IPS-18c (cell line): ENCODE measurements around the gene USP38.
"Not testable (repeated sequence)": the region's sequence is repeated elsewhere in the genome, so short reads cannot be mapped to it uniquely, and the experiment has no call there.

Experiments used
- H3K4me3 ChIP-seq: 2 replicates; pipeline ENCODE4 v1.7.0; 2013; ENCODE audit warnings: low read depth, mild to moderate bottlenecking, low read length, moderate library complexity; ENCODE audit not compliant: insufficient read depth
- H3K9me3 ChIP-seq: one replicate; pipeline ENCODE4 v1.6.1; 2013; ENCODE audit warnings: mild to moderate bottlenecking, low read length, moderate library complexity; ENCODE audit not compliant: control insufficient read depth, insufficient read depth

USP38 gene

DNA sequence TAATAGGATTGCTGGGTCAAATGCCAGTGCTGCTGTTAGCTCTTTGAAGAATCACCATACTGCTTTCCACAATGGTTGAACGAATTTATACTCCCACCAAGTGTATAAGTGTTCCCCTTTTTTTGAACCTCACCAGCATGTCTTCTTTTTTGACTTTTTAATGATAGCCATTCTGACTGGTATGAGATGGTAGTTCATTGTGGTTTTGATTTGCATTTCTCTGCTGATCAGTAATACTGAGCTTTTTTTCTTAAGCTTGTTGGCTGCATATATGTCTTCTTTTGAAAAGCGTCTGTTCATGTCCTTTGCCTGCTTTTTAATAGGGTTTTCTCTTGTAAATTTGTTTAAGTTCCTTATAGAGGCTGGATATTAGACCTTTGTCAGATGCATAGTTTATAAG, 14.8 kb downstream of the USP38 start:
- Histone ChIP-seq H3K9me3 (no peaks in the 10 kb centered on the region), H3K4me3 (no peak overlapping the region)

- no peak overlapping the region for H3K4me3 ChIP-seq
- no peaks in the 10 kb centered on the region for H3K9me3 ChIP-seq
These were observed 18.1 kb downstream of the USP38 start for GRCh38 chr4:143202824-143203223.

DNA sequence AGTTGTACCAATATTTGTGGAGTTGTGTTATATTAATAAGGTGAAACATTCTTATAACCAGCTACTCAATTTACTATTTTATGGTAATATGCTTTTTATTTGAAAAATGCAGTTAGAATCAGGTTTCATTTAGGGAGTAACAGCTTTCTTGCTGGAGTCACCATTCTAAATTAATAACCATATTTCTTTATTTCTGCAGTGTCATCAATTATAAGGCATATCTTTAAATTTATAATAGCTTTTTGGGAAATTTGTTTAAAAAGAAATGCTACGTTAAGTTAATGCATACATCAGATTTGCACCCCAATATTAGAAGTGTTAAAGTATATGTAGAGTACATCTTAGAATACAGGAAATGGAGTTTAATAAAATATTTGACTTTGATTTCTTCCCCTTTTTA, 18.9 kb downstream of the USP38 start:
- no peak overlapping the region for H3K4me3 ChIP-seq
- H3K9me3 ChIP-seq: no peaks in the 10 kb centered on the region

GRCh38 chr4:143207555-143207954, 22.8 kb downstream of the USP38 start:
- Histone ChIP-seq H3K9me3 (no peaks in the 10 kb centered on the region), H3K4me3 (no peak overlapping the region)

- Histone ChIP-seq H3K9me3 (no peaks in the 10 kb centered on the region), H3K4me3 (no peak overlapping the region)
These were observed 27.8 kb downstream of the USP38 start for GRCh38 chr4:143212566-143212965.

DNA sequence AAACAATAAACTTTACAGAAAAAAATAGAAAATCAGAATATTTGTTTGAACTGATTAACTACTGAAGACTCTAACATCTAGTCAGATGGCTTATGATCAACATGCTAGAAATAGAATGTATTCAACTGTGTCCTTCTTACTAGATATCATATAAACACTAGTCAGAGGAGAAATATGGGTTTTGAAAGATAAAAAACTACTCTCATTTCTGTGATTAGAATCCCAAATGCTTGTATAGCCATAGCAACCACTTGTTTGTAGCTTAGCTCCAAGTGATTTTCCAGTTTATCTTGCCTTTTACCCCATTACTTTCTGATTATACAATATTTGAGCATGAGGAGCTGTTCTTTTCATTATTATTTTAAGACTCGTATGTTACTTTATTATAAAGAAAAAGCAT, 31.2 kb downstream of the USP38 start:
- H3K4me3 ChIP-seq: no peak overlapping the region

DNA sequence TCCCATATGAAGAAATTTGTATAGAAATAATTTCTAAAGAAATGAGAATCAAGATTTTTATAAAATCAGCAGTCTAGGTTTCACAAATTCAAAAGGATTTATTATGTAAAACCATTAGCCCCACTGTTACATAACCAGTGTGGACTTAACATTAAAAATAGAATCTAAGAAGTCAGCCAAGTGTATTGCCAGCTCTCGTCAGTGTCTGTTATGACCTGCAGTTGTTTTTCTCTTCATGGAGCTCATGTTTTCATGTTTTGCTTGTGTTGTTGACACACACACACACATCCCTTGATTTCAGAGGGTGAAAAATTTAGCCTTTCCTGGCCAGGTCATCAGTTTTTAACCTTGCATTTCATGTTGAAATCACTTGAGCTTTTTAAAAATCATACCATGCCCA, 39.5 kb downstream of the USP38 start:
- Histone ChIP-seq H3K9me3 (no peaks in the 10 kb centered on the region), H3K4me3 (no peak overlapping the region)

More for the DNA sequence above, 31.2 kb downstream of the USP38 start:
- no peaks in the 10 kb centered on the region for H3K9me3 ChIP-seq

- no peak overlapping the region for H3K4me3 ChIP-seq
- H3K9me3 ChIP-seq: no peaks in the 10 kb centered on the region
These were observed 40.5 kb downstream of the USP38 start for GRCh38 chr4:143225167-143225566.

- no peaks in the 10 kb centered on the region for H3K9me3 ChIP-seq
- H3K4me3 ChIP-seq: no peak overlapping the region
These were observed 46.0 kb downstream of the USP38 start for GRCh38 chr4:143230683-143231082.

DNA sequence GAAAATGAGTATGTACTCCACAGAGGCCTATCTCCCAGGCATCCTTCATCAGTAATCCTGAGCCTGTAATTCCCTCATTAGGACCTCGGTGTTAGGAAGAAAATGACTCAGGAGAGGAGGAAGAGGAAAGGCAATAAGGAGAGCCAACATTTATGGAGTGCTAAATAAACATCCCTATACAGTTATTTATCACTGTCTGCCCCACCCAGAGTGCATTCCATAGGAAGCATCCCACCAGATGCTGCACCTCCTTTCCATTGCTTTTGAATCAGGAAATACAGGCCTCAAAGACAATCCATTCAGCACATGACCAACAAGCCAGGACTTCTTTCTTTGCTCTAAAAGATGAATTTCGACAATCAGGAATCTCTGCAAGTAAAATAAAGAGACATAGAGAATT, 47.6 kb downstream of the USP38 start:
- H3K4me3 ChIP-seq: no peak overlapping the region

DNA sequence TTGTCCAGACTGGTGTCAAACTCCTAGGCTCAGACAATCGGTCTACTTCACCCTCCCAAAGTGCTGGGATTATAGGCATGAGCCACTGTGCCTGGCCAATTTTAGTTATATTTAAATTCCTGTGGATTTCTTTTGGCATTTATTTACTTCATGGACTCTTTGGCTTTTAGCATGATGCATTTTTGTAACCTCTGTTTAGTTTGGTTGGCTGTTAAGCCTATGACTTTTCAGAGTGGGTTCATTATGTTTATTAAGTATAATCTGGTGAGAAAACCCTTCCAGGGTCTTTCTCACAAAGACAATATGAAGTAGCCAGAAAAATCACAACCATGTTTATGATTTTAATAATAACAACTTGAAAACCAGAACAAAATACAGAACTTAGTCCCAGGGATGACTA, 49.4 kb downstream of the USP38 start:
- Histone ChIP-seq H3K9me3 (no peaks in the 10 kb centered on the region), H3K4me3 (no peak overlapping the region)

More for the DNA sequence above, 47.6 kb downstream of the USP38 start:
- H3K9me3 ChIP-seq: no peaks in the 10 kb centered on the region

GRCh38 chr4:143237195-143237594, 52.5 kb downstream of the USP38 start:
- not testable (repeated sequence) for H3K9me3 ChIP-seq, H3K4me3 ChIP-seq

DNA sequence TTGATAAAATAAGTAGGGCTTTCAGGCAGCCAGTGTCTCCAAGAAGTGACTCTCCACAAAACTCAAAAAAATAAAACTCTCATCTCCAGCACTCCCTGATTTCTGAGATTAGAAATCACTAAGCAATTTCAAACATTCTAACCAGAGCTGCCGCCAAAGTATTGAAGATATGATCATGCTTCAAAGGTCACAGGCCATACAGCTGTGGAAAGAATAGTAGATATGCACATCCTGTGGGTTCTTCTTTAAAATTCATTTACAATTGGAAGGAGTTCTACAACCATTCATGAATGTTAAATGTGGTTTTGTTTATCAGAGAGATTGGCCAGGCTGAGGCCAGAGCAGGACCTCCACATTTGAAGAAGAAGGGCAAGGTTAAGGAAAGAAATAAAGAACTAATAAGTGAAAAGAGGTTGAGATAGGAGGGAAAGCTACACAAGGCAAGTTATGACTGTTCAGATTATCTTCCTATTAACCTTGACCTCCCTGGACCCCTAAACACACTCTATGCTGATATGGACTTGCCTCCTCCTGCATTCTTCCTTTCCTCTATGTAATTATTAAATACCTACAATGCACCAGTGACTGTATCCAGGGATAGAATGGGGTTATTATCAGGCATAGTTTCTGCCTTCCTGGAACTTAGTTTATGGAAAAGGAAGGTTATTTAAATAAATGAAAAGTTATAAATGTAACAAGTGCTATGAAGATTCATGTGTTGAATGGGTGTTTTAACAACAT, 56.4 kb downstream of the USP38 start:
- no peak overlapping the region for H3K4me3 ChIP-seq

GRCh38 chr4:143241892-143242291, 57.2 kb downstream of the USP38 start:
- H3K9me3 ChIP-seq: no peaks in the 10 kb centered on the region
- H3K4me3 ChIP-seq: no peak overlapping the region

More for the DNA sequence above, 56.4 kb downstream of the USP38 start:
- H3K9me3 ChIP-seq: no peaks in the 10 kb centered on the region

- Histone ChIP-seq H3K9me3 (no peaks in the 10 kb centered on the region), H3K4me3 (no peak overlapping the region)
These were observed 58.3 kb downstream of the USP38 start for GRCh38 chr4:143243041-143243440.

GRCh38 chr4:143246977-143247376, 62.3 kb downstream of the USP38 start:
- H3K9me3 ChIP-seq: no peaks in the 10 kb centered on the region
- H3K4me3 ChIP-seq: no peak overlapping the region

- H3K9me3 ChIP-seq: no peaks in the 10 kb centered on the region
These were observed 63.1 kb downstream of the USP38 start for GRCh38 chr4:143247866-143248265.

DNA sequence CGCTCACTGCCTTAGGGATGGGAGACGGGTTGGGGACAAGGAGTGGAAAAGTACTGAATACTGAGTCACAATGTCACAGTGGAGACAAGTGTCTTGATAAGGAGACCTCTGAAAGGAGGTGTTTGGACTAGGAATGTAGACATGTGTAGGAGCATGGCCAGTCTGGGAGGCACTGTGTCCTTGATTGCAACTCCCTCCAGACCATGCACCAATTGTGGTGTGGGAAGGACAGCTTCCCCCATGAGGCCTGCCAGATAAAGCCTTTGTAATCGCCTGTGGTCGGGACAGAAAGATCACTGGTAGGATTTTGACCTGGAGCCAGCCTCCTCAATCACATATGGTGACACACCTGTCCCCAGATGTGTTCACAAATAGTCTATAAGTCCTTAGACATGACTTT, 64.1 kb downstream of the USP38 start:
- no peak overlapping the region for H3K4me3 ChIP-seq

More at GRCh38 chr4:143247866-143248265, 63.1 kb downstream of the USP38 start:
- no peak overlapping the region for H3K4me3 ChIP-seq

GRCh38 chr4:143250617-143251016, 65.9 kb downstream of the USP38 start:
- H3K9me3 ChIP-seq: no peaks in the 10 kb centered on the region
- H3K4me3 ChIP-seq: no peak overlapping the region

More for the DNA sequence above, 64.1 kb downstream of the USP38 start:
- H3K9me3 ChIP-seq: no peaks in the 10 kb centered on the region
